ENCODE measurements around the gene NTN3. TPM values are rescaled to one million over a fixed set of nuclear protein-coding genes. Genes with fewer than 3 reads are reported as not detected.
A peak's percentile ranks its signal among the peaks of the same experiment; 100 is the strongest.

NTN3 gene
- total and polyA plus RNA-seq, 2 of the 8 experiments (the other 6 are each of a cell fraction or from before 2014, with no cell fraction given) = 0.30 to 0.34 TPM

DNA sequence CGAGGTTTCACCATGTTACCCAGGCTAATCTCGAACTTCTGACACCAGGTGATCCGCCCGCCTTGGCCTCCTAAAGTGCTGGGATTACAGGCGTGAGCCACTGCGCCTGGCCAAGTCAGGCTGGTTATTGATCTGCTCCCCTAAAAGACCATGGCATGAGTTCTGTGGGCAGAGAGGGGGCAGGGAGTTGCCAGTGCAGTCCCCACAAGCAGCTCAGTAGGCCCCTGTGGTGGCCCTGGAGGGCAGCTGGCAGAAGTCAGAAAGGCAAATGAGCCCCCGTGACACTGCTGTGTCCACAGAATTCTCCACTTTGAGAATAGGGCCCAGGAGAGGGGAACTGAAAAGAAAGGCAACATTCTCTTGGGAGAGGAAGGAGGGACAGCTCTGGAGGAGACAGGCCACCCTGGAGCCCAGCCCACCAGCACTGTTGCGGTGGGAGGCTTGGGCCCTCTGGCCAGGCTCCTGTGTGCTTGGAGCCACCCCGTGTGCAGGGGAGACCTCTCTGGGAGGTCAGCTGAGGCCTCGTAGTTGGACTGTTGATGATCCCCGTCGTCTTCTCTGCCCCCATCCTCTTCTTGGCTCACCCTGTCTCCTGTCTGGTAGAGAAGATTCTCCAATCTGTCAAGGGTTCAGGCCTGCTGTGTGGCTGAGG, 47.0 kb downstream of the NTN3 start:
- no peak overlapping the region for H3K27ac ChIP-seq (ENCODE audit: low read depth, low read length)
- H4K8ac ChIP-seq (ENCODE audit: extremely low read depth, insufficient read depth, low read length) = peak overlapping the region; percentile 64; the same call in 1 of the 2 replicates
- no peak overlapping the region for H3K56ac ChIP-seq (replicated peaks; ENCODE audit: insufficient read length, low read depth, low read length)
- H2BK120ac ChIP-seq (replicated peaks; ENCODE audit: low read depth, low read length) = no peak overlapping the region
- H3K79me1 ChIP-seq (ENCODE audit: low read depth, low read length) = peaks cover 22% of the 10 kb centered on the region
- H3K4me2 ChIP-seq (ENCODE audit: insufficient read depth in 1 of 2, low read depth in 2 of 2, low read length in 2 of 2) = no peak overlapping the region
- H3K9me3 ChIP-seq (ENCODE audit: insufficient read depth in 2 of 2, low read depth in 1 of 2, low read length in 1 of 2) = no peaks in the 10 kb centered on the region
- H2BK15ac ChIP-seq (ENCODE audit: low read length) = no peak overlapping the region
- no peak overlapping the region for H4K91ac ChIP-seq (replicated peaks; ENCODE audit: insufficient read length, low read length)
- no peak overlapping the region for H3K4ac ChIP-seq (replicated peaks; ENCODE audit: insufficient read length, low read depth, low read length)
- 88% methylated on average over 12 of the region's 12 CpGs; no CpG with 5 or more reads in 1 of the 2 experiments for WGBS, 2 experiments (ENCODE audit: extremely low coverage in 1 of 2, insufficient coverage in 1 of 2, insufficient read length in 1 of 2, insufficient replicate concordance in 2 of 2, low coverage in 1 of 2, low lambda C conversion rate in 2 of 2, missing lambda C conversion rate in 1 of 2)
- H4K20me1 ChIP-seq (replicated peaks in 1 of 2; ENCODE audit: control insufficient read depth in 1 of 2, insufficient read depth in 2 of 2, low read length in 2 of 2) = peaks cover 31 to 38% of the 10 kb centered on the region in 2 experiments
- ChIA-PET CTCF (ENCODE audit: partially characterized antibody) (interaction anchor here (0.9 to 1.4 kb wide), 5 partner anchors 13 to 254 kb away, joined by 3 to 4 read pairs (median 3); partner anchors contain the start of gene CEMP1), POLR2A (ENCODE audit: partially characterized antibody) (interaction anchor here (0.8 to 7.6 kb wide), 3 partner anchors 9 to 32 kb away, joined by 3 to 108 read pairs (median 4); partner anchors contain the start of gene CEMP1)
- H3K9ac ChIP-seq (replicated peaks in 1 of 4; ENCODE audit: extremely low read depth in 1 of 4, low read depth in 3 of 4, low read length in 3 of 4) = no peak overlapping the region
- no peak for TF ChIP-seq ZNF274 (IDR thresholded peaks at IDR 0.05; ENCODE audit: borderline replicate concordance, extremely low read depth, low read length)
- TF ChIP-seq POLR2A (IDR thresholded peaks at IDR 0.05; ENCODE audit: control extremely low read depth in 1 of 2, low read depth in 2 of 2, low read length in 2 of 2) = 0 out of 3 replicates have a peak, but pooled peaks of 1 of the 2 experiments have one; percentile 20
- no peak for TF ChIP-seq SRF (IDR thresholded peaks at IDR 0.05; ENCODE audit: low read depth, low read length)
- TF ChIP-seq ASH2L (IDR thresholded peaks at IDR 0.05; ENCODE audit: low read length) = no peak
- no peak for TF ChIP-seq TBP (IDR thresholded peaks at IDR 0.05; ENCODE audit: low read depth, low read length)
- no peak for TF ChIP-seq SAP30 (IDR thresholded peaks at IDR 0.05; ENCODE audit: insufficient read depth, insufficient replicate concordance, low read length)
- TF ChIP-seq GTF2F1 (IDR thresholded peaks at IDR 0.05; ENCODE audit: borderline replicate concordance, low read depth, low read length) = no peak
- no peak for FAIRE-seq
- no peak overlapping the region for H3K18ac ChIP-seq (ENCODE audit: extremely low read depth, low read length)
- no peak overlapping the region for H3K14ac ChIP-seq (ENCODE audit: insufficient read length)
- no peak overlapping the region for H2BK12ac ChIP-seq (ENCODE audit: low read depth, low read length)
- no peaks in the 10 kb centered on the region for H3K27me3 ChIP-seq (replicated peaks in 1 of 4; ENCODE audit: control insufficient read depth in 3 of 4, extremely low read depth in 1 of 4, insufficient read depth in 3 of 4, low read length in 3 of 4)
- no peak overlapping the region for H3K23ac ChIP-seq (ENCODE audit: insufficient read length)
- no peak overlapping the region for H2BK5ac ChIP-seq (ENCODE audit: low read depth, low read length)
- DNase-seq (ENCODE audit: low read depth in 1 of 2, low spot score in 2 of 2) = no peak
- peaks cover 0 to under 1% (median 0%) of the 10 kb centered on the region in 4 experiments; a peak in 3 of 8 replicates for H3K36me3 ChIP-seq (ENCODE audit: control insufficient read depth in 2 of 4, insufficient read depth in 4 of 4, low read length in 3 of 4)
- peaks cover 12% of the 10 kb centered on the region; the same call in 1 of the 2 replicates for H3K23me2 ChIP-seq (ENCODE audit: low read depth, low read length)
- no peak overlapping the region for H4K5ac ChIP-seq (ENCODE audit: insufficient read length, low read depth, low read length)
- H2AFZ ChIP-seq (ENCODE audit: low read length) = no peak overlapping the region
- no peak overlapping the region for H2BK20ac ChIP-seq (ENCODE audit: low read length)
- no peak overlapping the region for H2AK5ac ChIP-seq (ENCODE audit: low read depth, low read length)
- H3K4me1 ChIP-seq (replicated peaks in 1 of 4; ENCODE audit: control insufficient read depth in 3 of 4, insufficient read depth in 4 of 4, low read length in 3 of 4) = peaks cover 0 to 24% (median 7%) of the 10 kb centered on the region in 4 experiments; a peak in 6 of 7 replicates
- peaks cover 26 to 61% of the 10 kb centered on the region in 2 experiments for H3K79me2 ChIP-seq (ENCODE audit: control insufficient read depth in 1 of 2, insufficient read depth in 2 of 2, low read length in 2 of 2)
- H3K4me3 ChIP-seq (ENCODE audit: extremely low read depth in 1 of 4, insufficient read depth in 2 of 4, low read depth in 3 of 4, low read length in 4 of 4) = no peak overlapping the region
